OCI-LY1 (cell line): ENCODE data around the gene NATD1.

Experiments used
- H2AFZ ChIP-seq: fragments of 200-600 bp; sonication (generic), shearing (Covaris generic); 2 replicates; pipeline ENCODE4 v1.6.0; 2014; ENCODE audit warnings: antibody characterized with exemption, mild to moderate bottlenecking, low read length
- H3F3A ChIP-seq: fragments of 200-600 bp; sonication (generic), shearing (Covaris generic); 2 replicates; pipeline ENCODE4 v1.6.0; 2014; ENCODE audit warnings: mild to moderate bottlenecking, antibody characterized with exemption, low read length, moderate library complexity; ENCODE audit not compliant: insufficient read depth
- H3K27ac ChIP-seq: fragments of 200-600 bp; sonication (generic); 2 replicates; pipeline ENCODE4 v1.5.1; 2014; ENCODE audit warnings: low read length, mixed run types, mild to moderate bottlenecking, low read depth; ENCODE audit not compliant: poor library complexity, severe bottlenecking
- H3K27me3 ChIP-seq: fragments of 200-600 bp; sonication (generic); 2 replicates; pipeline ENCODE4 v1.6.0; 2014; ENCODE audit warnings: antibody characterized with exemption, mild to moderate bottlenecking, low read length, moderate library complexity; ENCODE audit not compliant: insufficient read depth
- H3K36me3 ChIP-seq: fragments of 200-600 bp; sonication (generic); 2 replicates; pipeline ENCODE4 v1.6.1; 2014; ENCODE audit warnings: mild to moderate bottlenecking, antibody characterized with exemption, low read length, moderate library complexity, mixed read lengths; ENCODE audit not compliant: insufficient read depth
- H3K4me1 ChIP-seq: fragments of 200-600 bp; sonication (generic); 2 replicates; pipeline ENCODE4 v1.5.1; 2014; ENCODE audit warnings: mild to moderate bottlenecking, low read length, moderate library complexity; ENCODE audit not compliant: insufficient read depth, severe bottlenecking
- H3K4me2 ChIP-seq: fragments of 200-600 bp; sonication (generic), shearing (Covaris generic); 2 replicates; pipeline ENCODE4 v1.6.1; 2014; ENCODE audit warnings: low read length
- H3K4me3 ChIP-seq: fragments of 200-600 bp; sonication (generic); 2 replicates; pipeline ENCODE4 v1.5.1; 2014; ENCODE audit warnings: low read length, low read depth, mild to moderate bottlenecking, mixed read lengths; ENCODE audit not compliant: poor library complexity, severe bottlenecking
- H3K79me2 ChIP-seq: fragments of 200-600 bp; shearing (Covaris generic); 2 replicates; pipeline ENCODE4 v1.6.1; 2016; ENCODE audit warnings: mixed run types, low read length, mixed read lengths; ENCODE audit not compliant: insufficient read depth
- H3K9ac ChIP-seq: fragments of 200-600 bp; sonication (generic), shearing (Covaris generic); 2 replicates; pipeline ENCODE4 v1.6.1; 2014; ENCODE audit warnings: mild to moderate bottlenecking, low read length, mixed read lengths
- H3K9me2 ChIP-seq: fragments of 200-600 bp; sonication (generic), shearing (Covaris generic); 2 replicates; pipeline ENCODE4 v1.6.1; 2014; ENCODE audit warnings: low read depth, mild to moderate bottlenecking, low read length, mixed read lengths
- H3K9me3 ChIP-seq: fragments of 200-600 bp; shearing (Covaris generic); 2 replicates; pipeline ENCODE4 v1.6.1; 2014; ENCODE audit warnings: low read length, mixed read lengths
- H4K20me1 ChIP-seq: fragments of 200-600 bp; sonication (generic), shearing (Covaris generic); 2 replicates; pipeline ENCODE4 v1.6.0; 2016; ENCODE audit warnings: mild to moderate bottlenecking, low read length; ENCODE audit not compliant: insufficient read depth
- CTCF ChIP-seq: fragments of 200-600 bp; sonication (generic), shearing (Covaris generic); IDR thresholded peaks from 2 replicates; pipeline ENCODE4 v1.5.1; 2017; ENCODE audit warnings: mild to moderate bottlenecking, antibody characterized with exemption, low read length, moderate library complexity, mixed read lengths
- EZH2 ChIP-seq: fragments of 200-600 bp; sonication (generic), shearing (Covaris generic); IDR thresholded peaks from 2 replicates; pipeline ENCODE4 v1.8.0; 2017; ENCODE audit warnings: borderline replicate concordance, mixed run types, mild to moderate bottlenecking, antibody characterized with exemption, low read length, moderate library complexity, mixed read lengths

Gene NATD1

GRCh38 chr17:21278450-21279197 lies 25.4 kb upstream of the NATD1 start:
- no peak overlapping the region for H2AFZ ChIP-seq
- H3K9me3 ChIP-seq, result no peaks in the 10 kb centered on the region
- H3K4me1 ChIP-seq, result peaks cover 45% of the 10 kb centered on the region
- no peak overlapping the region for H3K9ac ChIP-seq
- H3K9me2 ChIP-seq, result no peaks in the 10 kb centered on the region
- H3F3A ChIP-seq, result no peaks in the 10 kb centered on the region
- no peaks in the 10 kb centered on the region for H3K79me2 ChIP-seq
- H3K4me2 ChIP-seq, result no peak overlapping the region; the same call in 1 of the 2 replicates
- no peaks in the 10 kb centered on the region for H4K20me1 ChIP-seq
- H3K4me3 ChIP-seq, result no peak overlapping the region
- no peaks in the 10 kb centered on the region for H3K36me3 ChIP-seq
- TF ChIP-seq CTCF (no peak), EZH2 (no peak)
- H3K27me3 ChIP-seq, result no peaks in the 10 kb centered on the region
- no peak overlapping the region for H3K27ac ChIP-seq

GRCh38 chr17:21277332-21277731 lies 24.1 kb upstream of the NATD1 start:
- Histone ChIP-seq H3K36me3 (no peaks in the 10 kb centered on the region), H3K9me3 (no peaks in the 10 kb centered on the region), H3K27ac (no peak overlapping the region), H3K9me2 (no peaks in the 10 kb centered on the region), H4K20me1 (no peaks in the 10 kb centered on the region), H3K9ac (no peak overlapping the region), H3K4me3 (no peak overlapping the region), H3K4me2 (no peak overlapping the region), H3K4me1 (peaks cover 47% of the 10 kb centered on the region), H3K79me2 (no peaks in the 10 kb centered on the region), H3K27me3 (no peaks in the 10 kb centered on the region), H2AFZ (no peak overlapping the region), H3F3A (no peaks in the 10 kb centered on the region)
- TF ChIP-seq EZH2, result no peak
- no peak for TF ChIP-seq CTCF

- Histone ChIP-seq H3K9ac (peak overlapping the region; percentile 85), H3K4me2 (peak overlapping the region; percentile 92), H4K20me1 (no peaks in the 10 kb centered on the region), H3K79me2 (no peaks in the 10 kb centered on the region), H3F3A (no peaks in the 10 kb centered on the region), H3K9me3 (no peaks in the 10 kb centered on the region), H3K36me3 (no peaks in the 10 kb centered on the region), H3K27me3 (no peaks in the 10 kb centered on the region), H3K27ac (no peak overlapping the region), H3K4me1 (peaks cover 47% of the 10 kb centered on the region), H2AFZ (no peak overlapping the region), H3K4me3 (peak overlapping the region; percentile 68), H3K9me2 (no peaks in the 10 kb centered on the region)
- no peak for TF ChIP-seq CTCF
- TF ChIP-seq EZH2, result no peak
These were observed 23.0 kb upstream of the NATD1 start for GRCh38 chr17:21276264-21276588.
